M059J (cell line): ENCODE measurements around the gene POLH. TPM values are rescaled to one million over a fixed set of nuclear protein-coding genes. Genes with fewer than 3 reads are reported as not detected.
A peak's percentile ranks its signal among the peaks of the same experiment; 100 is the strongest.
"Not testable (repeated sequence)": the region's sequence is repeated elsewhere in the genome, so short reads cannot be mapped to it uniquely, and the experiment has no call there.

Source experiments
- DNase-seq: peaks from one replicate; pipeline ENCODE4 v3.0.0-alpha.2; 2012; ENCODE audit warnings: low read depth
- total RNA-seq: library from RNA; depleted of rRNA; stranded (reverse); fragments of >200 nt; shearing (Covaris generic); gene quantifications from 2 replicates; pipeline ENCODE4 v1.2.3, GENCODE V29; 2014; rRNA removed

The POLH gene
- total RNA-seq, 1 experiment from 2014 or later = 28.8 TPM

DNA sequence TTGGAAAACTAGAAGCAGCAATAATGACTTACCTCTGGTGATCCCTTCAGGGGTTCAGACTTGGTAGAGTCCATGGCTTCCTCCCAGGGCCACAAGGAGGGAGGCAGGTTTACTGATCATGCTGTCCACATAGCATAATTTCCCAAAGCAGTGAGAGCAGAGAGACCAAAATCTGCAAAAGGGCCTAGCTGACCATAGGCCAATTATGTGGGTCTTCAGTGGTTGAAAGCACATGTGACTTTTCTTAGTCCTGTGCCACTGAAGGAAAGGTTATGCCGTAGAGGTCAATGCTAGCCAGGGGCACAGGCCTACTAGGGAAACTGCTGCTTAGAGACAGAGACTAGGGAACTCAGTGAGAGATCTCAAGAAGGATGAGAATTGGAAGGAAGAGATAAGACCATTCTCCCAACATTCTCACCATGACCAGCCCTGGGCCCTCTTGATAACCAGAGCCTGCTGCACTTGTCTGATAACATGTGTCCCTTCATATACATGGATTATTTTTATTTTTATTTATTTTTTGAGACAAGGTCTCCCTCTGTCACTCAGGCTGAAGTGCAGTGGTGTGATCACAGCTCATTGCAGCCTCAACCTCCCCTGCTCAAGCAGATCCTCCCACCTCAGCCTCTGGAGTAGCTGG, 55.1 kb downstream of the POLH start:
- DNase-seq = no peak

- DNase-seq = peak; percentile 41
Observed at GRCh38 chr6:43633002-43633401, 57.0 kb downstream of the POLH start.

DNA sequence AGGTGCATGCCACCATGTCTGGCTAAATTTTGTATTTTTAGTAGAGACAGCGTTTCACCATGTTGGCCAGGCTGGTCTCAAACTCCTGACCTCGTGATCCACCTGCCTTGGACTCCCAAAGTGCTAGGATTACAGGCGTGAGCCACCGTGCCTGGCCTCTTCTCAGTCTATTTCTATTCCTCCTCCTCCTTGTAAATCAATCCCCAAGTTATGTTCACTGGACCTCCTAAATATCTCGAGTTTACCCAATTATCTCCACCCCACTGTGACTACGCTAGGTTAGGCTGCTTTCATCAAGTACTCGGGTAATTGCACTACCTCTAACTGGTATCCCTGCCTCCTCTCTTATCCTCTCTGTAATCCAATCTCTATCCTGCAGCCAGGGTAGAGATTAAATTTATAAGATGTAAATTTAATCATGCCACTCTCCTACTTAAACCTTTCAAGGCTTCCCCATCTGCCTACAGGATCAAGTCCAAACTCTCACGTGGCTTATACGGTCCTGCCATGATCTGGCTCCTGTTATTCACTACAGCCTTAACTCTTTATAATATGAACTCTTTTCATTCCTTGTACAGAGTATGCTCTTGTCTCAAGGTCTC, 58.8 kb downstream of the POLH start:
- no peak for DNase-seq

GRCh38 chr6:43635387-43636307, 59.7 kb downstream of the POLH start, which contains the start of gene MAD2L1BP:
Gene MAD2L1BP, plus strand, starts transcription at chr6:43635840. Its CDS starts 36 bp downstream, at chr6:43635876.
- DNase-seq = peak; percentile 81

- no peak for DNase-seq
Observed at GRCh38 chr6:43636308-43636659, 60.3 kb downstream of the POLH start.

GRCh38 chr6:43639984-43640800, 64.2 kb downstream of the POLH start:
- no peak for DNase-seq

GRCh38 chr6:43644940-43645612, 69.1 kb downstream of the POLH start, which contains the start of gene RSPH9:
Gene RSPH9, plus strand, starts transcription at chr6:43645036. Its CDS starts 63 bp downstream, at chr6:43645099.
- peak; percentile 70 for DNase-seq

DNA sequence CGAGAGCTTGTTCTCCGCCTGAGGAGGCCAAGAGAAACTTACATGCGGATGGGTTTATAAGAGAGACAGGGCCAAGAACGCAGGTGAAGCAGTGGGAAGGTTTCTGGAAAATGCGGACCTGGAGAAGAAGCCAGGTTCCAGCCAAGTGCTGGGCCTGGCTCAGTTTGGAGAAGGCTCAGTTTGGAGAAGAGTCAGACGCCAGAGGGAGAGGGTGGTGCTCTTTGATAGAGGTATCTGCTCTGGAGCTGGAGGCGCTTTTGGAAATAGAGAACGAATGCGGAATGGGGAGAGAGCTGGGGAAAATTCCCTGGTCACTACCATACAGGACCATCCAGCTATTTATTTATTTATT, 69.6 kb downstream of the POLH start:
- DNase-seq = no peak

DNA sequence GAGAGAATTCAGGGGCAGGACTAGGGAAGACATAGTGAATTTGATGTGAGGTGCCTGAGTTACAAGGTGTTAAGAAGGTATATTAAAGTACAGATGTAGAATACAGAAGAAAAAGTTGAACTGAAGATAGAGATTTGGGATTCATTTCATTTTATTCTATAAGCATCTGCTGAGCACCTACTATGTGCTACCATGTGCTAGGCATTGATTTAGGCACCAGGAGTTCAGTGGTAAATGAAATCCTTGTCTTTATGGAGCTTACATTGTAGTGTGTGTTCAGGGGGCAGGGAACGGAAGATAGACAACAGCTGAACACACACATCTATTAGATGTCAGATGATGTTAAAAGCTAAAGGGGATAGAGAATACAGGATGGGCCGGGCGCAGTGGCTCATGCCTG, 71.6 kb downstream of the POLH start:
- DNase-seq = no peak

GRCh38 chr6:43648248-43648647, 72.3 kb downstream of the POLH start:
- no peak for DNase-seq

- not testable (repeated sequence) for DNase-seq
Observed at GRCh38 chr6:43652822-43653221, 76.8 kb downstream of the POLH start.

- no peak for DNase-seq
Observed at GRCh38 chr6:43657221-43657802, 81.3 kb downstream of the POLH start.

DNA sequence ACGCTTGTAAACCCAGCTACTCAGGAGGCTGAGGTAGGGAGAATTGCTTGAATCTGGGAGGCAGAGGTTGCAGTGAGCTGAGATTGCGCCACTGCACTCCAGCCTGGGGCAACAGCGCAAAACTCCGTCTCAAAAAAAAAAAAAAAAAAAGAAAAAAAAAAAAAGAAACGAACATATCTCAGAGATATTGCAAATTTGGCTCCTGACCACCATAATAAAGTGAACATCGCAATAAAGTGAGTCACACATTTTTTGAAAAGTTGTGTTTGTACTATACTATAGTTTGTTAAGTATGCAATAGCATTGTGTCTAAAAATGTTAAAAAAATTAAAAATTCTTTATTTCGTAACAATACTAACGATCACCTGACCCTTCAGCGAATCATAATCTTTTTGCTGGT, 82.2 kb downstream of the POLH start:
- no peak for DNase-seq

- not testable (repeated sequence) for DNase-seq
Observed at GRCh38 chr6:43662948-43663347, 87.0 kb downstream of the POLH start.

Other genes starting within 250 kb of the POLH start
- gene ZNF318, start 206.5 kb upstream of the POLH start, total RNA-seq = 8.4 and 10.9 TPM in 2 replicates
- 11.7 and 16.5 TPM in 2 replicates for gene ABCC10, start 148.6 kb upstream of the POLH start, total RNA-seq
- 1.3 and 3.4 TPM in 2 replicates for gene DLK2, start 120.6 kb upstream of the POLH start, total RNA-seq
- 14.6 and 21.8 TPM in 2 replicates for gene TJAP1, start 98.6 kb upstream of the POLH start, total RNA-seq
- gene LRRC73, start 65.8 kb upstream of the POLH start, total RNA-seq = 0.05 and 0.32 TPM in 2 replicates
- gene YIPF3, start 59.3 kb upstream of the POLH start, total RNA-seq = 175 and 194 TPM in 2 replicates
- 21.8 and 27.8 TPM in 2 replicates for gene POLR1C, start 59.1 kb upstream of the POLH start, total RNA-seq
- gene XPO5, start 147 bp upstream of the POLH start, total RNA-seq = 28.9 and 42.2 TPM in 2 replicates
- gene GTPBP2, start 53.1 kb downstream of the POLH start, total RNA-seq = 51.6 and 81.1 TPM in 2 replicates
- 75.7 and 116 TPM in 2 replicates for gene MAD2L1BP, start 59.7 kb downstream of the POLH start, total RNA-seq
- 0.05 and 0.69 TPM in 2 replicates for gene RSPH9, start 68.9 kb downstream of the POLH start, total RNA-seq
- 63.0 and 71.2 TPM in 2 replicates for gene MRPS18A, start 111.6 kb downstream of the POLH start, total RNA-seq
- 41.2 and 65.8 TPM in 2 replicates for gene VEGFA, start 194.0 kb downstream of the POLH start, total RNA-seq